Measurements from ENCODE around the gene C2CD2. TPM values are rescaled to one million over a fixed set of nuclear protein-coding genes. Genes with fewer than 3 reads are reported as not detected.

C2CD2 gene
- total RNA-seq, 4 donors from 2014 or later, result 11.6 to 25.3 (median 18.9) TPM

DNA sequence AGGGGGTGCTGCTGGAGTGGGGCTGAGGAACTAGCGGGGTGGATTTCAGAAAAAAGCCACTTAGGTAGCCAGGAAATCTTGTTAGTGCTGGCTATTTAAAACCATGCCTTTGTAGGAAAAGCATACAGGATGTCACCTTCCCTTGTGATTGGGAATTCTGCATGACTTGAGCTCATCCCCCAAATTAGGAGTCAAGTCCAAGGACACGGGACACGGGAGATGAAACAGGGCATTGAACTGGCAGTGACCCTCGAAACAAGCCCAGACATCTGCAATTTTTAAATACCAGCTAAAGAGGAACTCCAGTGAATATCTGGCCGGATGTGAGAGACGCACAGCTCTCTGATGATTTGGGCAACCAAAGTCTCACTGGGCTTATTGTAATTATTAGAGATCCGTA, 32.8 kb downstream of the C2CD2 start:
- no peaks in the 10 kb centered on the region for H3K27me3 ChIP-seq
- H3K36me3 ChIP-seq, result peaks cover 11 to 37% (median 25%) of the 10 kb centered on the region in 4 donors
- H3K4me1 ChIP-seq, result peaks cover 18 to 43% (median 24%) of the 10 kb centered on the region in 4 donors
- 66% methylated on average over 7 of the region's 7 CpGs for WGBS
- H3K27ac ChIP-seq (replicated peaks in 1 of 4), result no peak overlapping the region
- H3K4me3 ChIP-seq, result no peak overlapping the region
- intact Hi-C loops (cut with DNase I), result no loop called here
- H3K9me3 ChIP-seq, result no peaks in the 10 kb centered on the region
- DNase-seq (ENCODE audit: extremely low spot score), result no peak
- no peak for TF ChIP-seq POLR2AphosphoS5 (IDR thresholded peaks at IDR 0.05)
- TF ChIP-seq EP300 (IDR thresholded peaks at IDR 0.05), result no peak
- TF ChIP-seq, protein P1, sequence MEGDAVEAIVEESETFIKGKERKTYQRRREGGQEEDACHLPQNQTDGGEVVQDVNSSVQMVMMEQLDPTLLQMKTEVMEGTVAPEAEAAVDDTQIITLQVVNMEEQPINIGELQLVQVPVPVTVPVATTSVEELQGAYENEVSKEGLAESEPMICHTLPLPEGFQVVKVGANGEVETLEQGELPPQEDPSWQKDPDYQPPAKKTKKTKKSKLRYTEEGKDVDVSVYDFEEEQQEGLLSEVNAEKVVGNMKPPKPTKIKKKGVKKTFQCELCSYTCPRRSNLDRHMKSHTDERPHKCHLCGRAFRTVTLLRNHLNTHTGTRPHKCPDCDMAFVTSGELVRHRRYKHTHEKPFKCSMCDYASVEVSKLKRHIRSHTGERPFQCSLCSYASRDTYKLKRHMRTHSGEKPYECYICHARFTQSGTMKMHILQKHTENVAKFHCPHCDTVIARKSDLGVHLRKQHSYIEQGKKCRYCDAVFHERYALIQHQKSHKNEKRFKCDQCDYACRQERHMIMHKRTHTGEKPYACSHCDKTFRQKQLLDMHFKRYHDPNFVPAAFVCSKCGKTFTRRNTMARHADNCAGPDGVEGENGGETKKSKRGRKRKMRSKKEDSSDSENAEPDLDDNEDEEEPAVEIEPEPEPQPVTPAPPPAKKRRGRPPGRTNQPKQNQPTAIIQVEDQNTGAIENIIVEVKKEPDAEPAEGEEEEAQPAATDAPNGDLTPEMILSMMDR (IDR thresholded peaks at IDR 0.05), result no peak
- TF ChIP-seq POLR2A (IDR thresholded peaks at IDR 0.05; ENCODE audit: low read depth), result no peak

DNA sequence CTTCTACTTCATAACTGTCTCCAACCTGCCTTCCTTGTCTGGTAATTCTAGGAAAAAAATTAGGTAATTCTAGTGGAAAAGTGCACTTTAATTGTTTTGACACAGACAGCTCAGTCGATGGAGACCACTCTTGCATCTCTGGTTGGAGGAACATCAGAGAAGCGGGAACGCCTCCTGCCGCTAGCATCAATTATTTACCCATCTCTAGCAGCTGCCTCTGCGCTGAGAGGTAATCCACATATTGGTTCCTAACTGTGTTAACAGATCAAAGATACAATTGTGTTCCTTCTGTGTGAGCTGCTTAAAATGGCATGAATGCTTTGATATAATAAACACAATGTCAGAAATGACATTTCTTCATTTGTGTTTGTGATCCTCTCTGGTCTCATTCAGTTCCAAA, 33.3 kb downstream of the C2CD2 start:
- H3K9me3 ChIP-seq, result no peaks in the 10 kb centered on the region
- DNase-seq (ENCODE audit: extremely low spot score), result no peak
- no peak overlapping the region for H3K27ac ChIP-seq (replicated peaks in 1 of 4)
- H3K27me3 ChIP-seq, result no peaks in the 10 kb centered on the region
- intact Hi-C loops (cut with DNase I), result no loop called here
- no peak for TF ChIP-seq EP300 (IDR thresholded peaks at IDR 0.05)
- TF ChIP-seq POLR2AphosphoS5 (IDR thresholded peaks at IDR 0.05), result no peak
- TF ChIP-seq, protein P1 (IDR thresholded peaks at IDR 0.05), result no peak
- no peak for TF ChIP-seq POLR2A (IDR thresholded peaks at IDR 0.05; ENCODE audit: low read depth)
- peaks cover 11 to 42% (median 28%) of the 10 kb centered on the region in 4 donors for H3K36me3 ChIP-seq
- H3K4me1 ChIP-seq, result peaks cover 12 to 37% (median 19%) of the 10 kb centered on the region in 4 donors
- WGBS, result 90% methylated on average over 5 of the region's 5 CpGs
- no peak overlapping the region for H3K4me3 ChIP-seq

DNA sequence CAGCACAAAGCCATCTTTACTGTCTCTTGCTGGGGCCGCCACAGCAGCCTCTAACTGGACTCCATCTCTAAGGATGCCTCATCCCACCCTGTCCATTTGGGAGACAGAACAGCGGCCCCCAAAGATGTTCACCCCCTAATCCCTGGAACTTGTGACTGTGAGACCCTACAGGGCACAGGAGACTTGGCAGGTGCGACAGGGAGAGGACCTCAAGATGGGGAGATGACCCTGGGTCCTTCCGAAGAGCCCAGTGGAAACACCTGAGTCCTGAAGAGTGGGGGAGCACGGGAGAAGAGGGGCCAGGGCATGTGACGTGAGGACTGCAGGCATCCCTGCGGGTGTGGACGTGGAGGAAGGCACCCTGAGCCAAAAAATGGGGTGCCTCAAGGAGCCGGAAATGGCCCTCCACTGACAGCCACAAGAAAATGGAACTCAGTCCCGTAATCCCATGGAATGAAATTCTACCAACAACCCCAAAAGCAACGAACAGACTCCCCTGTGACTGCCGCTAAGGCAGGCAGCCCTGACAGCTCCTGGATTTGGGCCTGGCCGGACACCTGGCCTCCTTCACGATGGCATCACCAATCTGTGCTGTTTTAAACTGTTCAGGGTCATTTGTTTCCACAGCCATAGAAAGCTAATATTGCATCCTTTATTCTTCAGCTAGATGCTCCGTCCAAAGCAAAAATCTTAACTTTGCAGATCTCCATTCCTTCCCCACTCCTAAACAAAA, 34.0 kb downstream of the C2CD2 start:
- WGBS, result 95% methylated on average over 14 of the region's 15 CpGs
- peaks cover 7 to 31% (median 14%) of the 10 kb centered on the region in 4 donors for H3K4me1 ChIP-seq
- peaks cover 11 to 49% (median 31%) of the 10 kb centered on the region in 4 donors for H3K36me3 ChIP-seq
- no peak for DNase-seq (ENCODE audit: extremely low spot score)
- TF ChIP-seq POLR2AphosphoS5 (IDR thresholded peaks at IDR 0.05) (no peak), POLR2A (IDR thresholded peaks at IDR 0.05; ENCODE audit: low read depth) (no peak), EP300 (IDR thresholded peaks at IDR 0.05) (no peak)
- TF ChIP-seq, protein P1 (IDR thresholded peaks at IDR 0.05), result no peak
- H3K9me3 ChIP-seq, result no peaks in the 10 kb centered on the region
- H3K4me3 ChIP-seq, result no peak overlapping the region
- H3K27me3 ChIP-seq, result no peaks in the 10 kb centered on the region
- no peak overlapping the region for H3K27ac ChIP-seq (replicated peaks in 1 of 4)
- intact Hi-C loops (cut with DNase I), result no loop called here

DNA sequence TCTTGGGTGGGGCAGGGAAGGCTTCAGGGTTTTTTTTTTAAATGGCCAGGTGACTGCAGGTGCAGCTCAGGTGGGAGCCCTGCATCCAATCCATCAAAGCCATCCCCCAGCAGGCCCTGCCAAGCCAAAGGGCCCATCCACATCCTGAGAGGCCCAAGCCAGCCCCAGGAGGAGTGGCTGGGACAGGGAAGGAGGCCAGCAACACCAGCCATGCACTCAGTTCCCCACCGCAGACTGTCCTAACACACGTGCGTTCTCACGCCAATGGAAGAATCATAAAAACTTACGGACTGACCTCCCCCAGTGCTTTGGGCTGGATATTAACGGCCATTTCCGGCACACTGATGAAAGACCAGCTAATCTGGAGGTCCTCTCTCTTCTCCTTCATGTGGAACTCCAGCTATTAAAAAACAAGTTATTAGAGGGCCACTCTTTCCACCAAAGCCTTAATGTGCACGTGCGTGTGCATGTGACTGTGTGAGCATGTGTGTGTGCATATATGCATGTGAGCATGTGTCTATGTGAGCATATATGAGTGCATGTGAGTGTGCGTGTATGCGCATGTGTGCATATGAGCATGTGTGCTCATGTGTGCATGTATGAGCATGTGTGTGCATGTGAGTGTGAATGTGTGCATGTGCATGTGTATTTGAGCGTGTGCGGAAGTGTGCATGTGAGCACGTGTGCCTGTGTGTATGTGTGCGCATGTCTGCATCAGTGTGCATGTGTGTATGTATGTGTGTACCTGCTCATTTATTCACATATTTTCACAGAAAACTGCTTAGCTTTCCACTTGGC, 35.1 kb downstream of the C2CD2 start:
- Histone ChIP-seq H3K4me3 (no peak overlapping the region), H3K36me3 (peaks cover 14 to 59% (median 42%) of the 10 kb centered on the region in 4 donors), H3K4me1 (peaks cover 5 to 20% (median 8%) of the 10 kb centered on the region in 4 donors), H3K27me3 (no peaks in the 10 kb centered on the region), H3K9me3 (no peaks in the 10 kb centered on the region), H3K27ac (replicated peaks in 1 of 4) (no peak overlapping the region)
- DNase-seq (ENCODE audit: extremely low spot score), result no peak
- intact Hi-C loops (cut with DNase I), result no loop called here
- WGBS, result 96% methylated on average over 14 of the region's 15 CpGs
- TF ChIP-seq, protein P1 (IDR thresholded peaks at IDR 0.05), result no peak
- no peak for TF ChIP-seq EP300 (IDR thresholded peaks at IDR 0.05)
- no peak for TF ChIP-seq POLR2A (IDR thresholded peaks at IDR 0.05; ENCODE audit: low read depth)
- TF ChIP-seq POLR2AphosphoS5 (IDR thresholded peaks at IDR 0.05), result no peak

Measured in esophagus muscularis mucosa (tissue), 4 donors.